GM18505 (cell line): ENCODE results near the gene TMPRSS13.
A peak's percentile ranks its signal among the peaks of the same experiment; 100 is the strongest.
"Not testable (repeated sequence)": the region's sequence is repeated elsewhere in the genome, so short reads cannot be mapped to it uniquely, and the experiment has no call there.

Experiments
- ATAC-seq: cut with Tn5 transposase; IDR thresholded peaks from one replicate; pipeline ENCODE4 v1.9.1; 2021; ENCODE audit not compliant: unreplicated experiment
- POLR2A ChIP-seq: IDR thresholded peaks from 4 replicates; pipeline ENCODE4 v1.6.1; 2011; ENCODE audit warnings: borderline replicate concordance; ENCODE audit not compliant: insufficient read depth, insufficient read length; ENCODE audit errors: extremely low read depth

TMPRSS13 gene

DNA sequence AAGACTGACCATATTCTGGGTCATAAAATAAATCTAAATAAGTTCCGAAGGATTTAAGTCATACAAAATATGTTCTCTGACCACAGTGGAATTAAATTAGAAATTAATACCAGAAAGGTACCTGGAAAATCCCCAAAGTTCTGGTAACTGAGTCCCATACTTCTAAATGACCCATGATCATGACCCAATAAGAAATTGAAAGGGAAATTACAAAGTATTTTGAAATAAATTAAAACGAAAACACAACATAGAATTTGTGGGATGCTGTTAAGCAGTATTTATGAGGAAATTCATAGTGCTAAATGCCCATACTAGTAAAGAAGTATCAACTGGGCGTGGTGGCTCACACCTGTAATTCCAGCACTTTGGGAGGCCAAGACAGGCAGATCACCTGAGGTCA lies 33.6 kb upstream of the TMPRSS13 start:
- no peak for TF ChIP-seq POLR2A
- no peak for ATAC-seq

- no peak for ATAC-seq
- no peak for TF ChIP-seq POLR2A
These were observed 32.7 kb upstream of the TMPRSS13 start for GRCh38 chr11:117961896-117962295.

GRCh38 chr11:117960406-117960805 lies 31.2 kb upstream of the TMPRSS13 start:
- ATAC-seq: no peak

DNA sequence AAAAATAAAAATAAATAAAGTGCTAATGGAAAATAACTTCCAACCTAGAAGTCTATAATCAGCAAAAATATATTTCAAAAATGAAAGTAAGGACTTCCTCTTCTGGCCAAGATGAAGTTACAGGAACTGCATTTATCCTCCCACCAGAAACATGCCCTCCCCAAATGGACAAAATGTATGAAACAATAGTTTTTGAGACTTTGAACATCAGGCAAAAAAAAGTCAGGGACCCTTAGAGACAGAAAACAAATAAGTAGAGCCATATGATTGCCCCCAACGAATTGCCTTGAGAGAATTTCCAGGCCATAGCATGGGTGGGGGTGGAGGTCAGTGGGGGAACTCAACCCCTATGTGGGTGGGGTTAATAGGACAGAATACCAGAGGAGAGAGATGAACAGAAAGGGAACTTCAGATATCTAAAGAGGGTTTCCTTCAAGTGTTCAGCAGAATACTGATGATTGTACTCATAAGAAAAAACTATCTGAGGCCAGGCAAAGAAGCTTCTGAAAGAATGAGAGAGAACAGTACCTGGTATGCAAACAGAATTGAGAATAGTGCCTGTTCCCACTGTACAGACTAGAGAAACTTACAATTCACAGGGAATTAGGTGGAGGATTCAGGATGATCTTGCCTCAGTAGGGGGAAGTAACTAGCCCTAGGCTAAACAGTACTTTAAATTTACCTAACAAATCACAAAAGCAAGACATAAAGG lies 30.4 kb upstream of the TMPRSS13 start:
- TF ChIP-seq POLR2A: no peak
- no peak for ATAC-seq

More at GRCh38 chr11:117960406-117960805, 31.2 kb upstream of the TMPRSS13 start:
- TF ChIP-seq POLR2A: no peak

GRCh38 chr11:117958949-117959348 lies 29.7 kb upstream of the TMPRSS13 start:
- no peak for ATAC-seq

GRCh38 chr11:117953024-117953671 lies 23.9 kb upstream of the TMPRSS13 start:
- ATAC-seq: no peak

More at GRCh38 chr11:117958949-117959348, 29.7 kb upstream of the TMPRSS13 start:
- TF ChIP-seq POLR2A: no peak

GRCh38 chr11:117950993-117951961 lies 22.1 kb upstream of the TMPRSS13 start:
- ATAC-seq: peak; percentile 45
- TF ChIP-seq POLR2A: no peak

More at GRCh38 chr11:117953024-117953671, 23.9 kb upstream of the TMPRSS13 start:
- no peak for TF ChIP-seq POLR2A

DNA sequence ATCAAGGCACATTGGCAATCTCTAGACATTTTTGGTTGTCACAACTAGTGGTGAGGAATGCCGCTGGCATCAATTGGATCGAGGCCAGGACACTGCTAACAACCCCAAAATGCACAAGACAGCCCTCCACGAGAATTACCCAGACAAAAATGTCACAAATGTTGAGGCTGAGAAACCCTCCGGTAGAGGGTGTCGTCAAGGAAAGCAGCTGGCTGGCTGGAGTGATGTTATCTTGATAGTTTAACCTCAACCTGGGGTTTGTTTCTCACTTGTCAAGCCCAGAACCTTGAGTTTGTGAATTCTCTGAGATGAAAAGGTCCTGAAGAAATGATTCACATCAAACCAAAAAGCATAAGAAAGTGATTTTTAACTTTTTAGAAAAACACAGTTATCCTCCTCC lies 21.1 kb upstream of the TMPRSS13 start:
- no peak for ATAC-seq
- TF ChIP-seq POLR2A: no peak

GRCh38 chr11:117949062-117949461 lies 19.9 kb upstream of the TMPRSS13 start:
- no peak for TF ChIP-seq POLR2A
- no peak for ATAC-seq

GRCh38 chr11:117948466-117948865 lies 19.3 kb upstream of the TMPRSS13 start:
- not testable (repeated sequence) for ATAC-seq

DNA sequence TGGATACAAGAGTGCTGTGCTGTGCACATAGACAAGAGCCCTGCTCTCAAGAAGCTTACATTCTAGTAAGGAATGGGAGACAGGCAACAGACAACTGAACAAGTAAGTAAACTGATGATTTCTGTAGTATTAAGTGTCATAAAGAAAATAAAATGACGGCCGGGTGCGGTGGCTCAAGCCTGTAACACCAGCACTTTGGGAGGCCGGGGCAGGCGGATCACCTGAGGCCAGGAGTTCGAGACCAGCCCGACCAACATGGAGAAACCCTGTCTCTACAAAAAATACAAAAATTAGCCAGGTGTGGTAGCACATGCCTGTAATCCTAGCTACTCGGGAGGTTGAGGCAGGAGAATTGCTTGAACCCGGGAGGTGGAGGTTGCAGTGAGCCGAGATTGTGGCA lies 18.5 kb upstream of the TMPRSS13 start:
- ATAC-seq: not testable (repeated sequence)

GRCh38 chr11:117946842-117947526 lies 17.8 kb upstream of the TMPRSS13 start:
- peak; percentile 48 for ATAC-seq
- TF ChIP-seq POLR2A: no peak
